IMR-90 (cell line): Measurements from ENCODE around the gene FAAH2. TPM values are rescaled to one million over a fixed set of nuclear protein-coding genes. Genes with fewer than 3 reads are reported as not detected.

Source experiments
- ATAC-seq: fragments of 200-7000 bp; cut with Tn5 transposase; 2 replicates; pipeline ENCODE4 v1.9.1; 2020; ENCODE audit warnings: low read depth, mild to moderate bottlenecking, moderate library complexity
- BruUV-seq: library from RNA; stranded (reverse); fragments of 400-500 nt; replicated peaks from 2 replicates; lab custom pipeline; 2021; lab: Mats Ljungman, UMichigan
- CTCF ChIA-PET: fragments of 300-600 bp; formaldehyde crosslinking; extraction: SDS; loops from one replicate; lab custom pipeline; 2021; ENCODE audit warnings: antibody characterized with exemption; lab: Yijun Ruan, JAX
- POLR2A ChIA-PET: fragments of 300-600 bp; sonication (Branson Sonifier 250); formaldehyde crosslinking; loops from one replicate; lab custom pipeline; 2022; ENCODE audit warnings: antibody characterized with exemption; ENCODE audit not compliant: unreplicated experiment; lab: Charles Lee
- DNase-seq: peaks from one replicate; pipeline ENCODE4 v3.0.0; 2013
- H2AFZ ChIP-seq: replicated peaks from 2 replicates; pipeline ENCODE3; 2013; ENCODE audit warnings: low read length, mild to moderate bottlenecking; ENCODE audit not compliant: poor library complexity
- H2AK5ac ChIP-seq: 2 replicates; pipeline ENCODE4 v1.6.1; 2013; ENCODE audit warnings: low read depth, low read length, inconsistent platforms
- H2AK9ac ChIP-seq: replicated peaks from 2 replicates; pipeline ENCODE3; 2013; ENCODE audit warnings: mild to moderate bottlenecking, low read depth, low read length, moderate library complexity; ENCODE audit not compliant: poor library complexity
- H2BK120ac ChIP-seq: 2 replicates; pipeline ENCODE4 v1.6.1; 2013; ENCODE audit warnings: low read depth, low read length, inconsistent platforms
- H2BK15ac ChIP-seq: 3 replicates; pipeline ENCODE4 v1.6.1; 2013; ENCODE audit warnings: low read depth, low read length, inconsistent platforms
- H2BK20ac ChIP-seq: 2 replicates; pipeline ENCODE4 v1.6.1; 2013; ENCODE audit warnings: low read depth, mild to moderate bottlenecking, inconsistent platforms, low read length, moderate library complexity
- H2BK5ac ChIP-seq: 2 replicates; pipeline ENCODE4 v1.6.1; 2013; ENCODE audit warnings: mild to moderate bottlenecking, low read depth, low read length, inconsistent platforms; ENCODE audit not compliant: poor library complexity, severe bottlenecking
- H3K14ac ChIP-seq: replicated peaks from 2 replicates; pipeline ENCODE4 v1.6.1; 2013; ENCODE audit warnings: low read depth, low read length, inconsistent platforms
- H3K18ac ChIP-seq: 2 replicates; pipeline ENCODE4 v1.6.1; 2013; ENCODE audit warnings: low read depth, low read length, control low read depth
- H3K23ac ChIP-seq: 2 replicates; pipeline ENCODE4 v1.6.1; 2013; ENCODE audit warnings: low read depth, low read length, inconsistent platforms
- H3K27ac ChIP-seq: 2 replicates; pipeline ENCODE4 v1.5.1; 2013; ENCODE audit warnings: mild to moderate bottlenecking, control low read depth, low read length; ENCODE audit not compliant: insufficient read depth
- H3K27me3 ChIP-seq: 2 replicates; pipeline ENCODE4 v1.6.1; 2013; ENCODE audit warnings: low read length; ENCODE audit not compliant: control insufficient read depth, insufficient read depth
- H3K36me3 ChIP-seq: 2 replicates; pipeline ENCODE4 v1.6.1; 2013; ENCODE audit warnings: low read length, mixed read lengths; ENCODE audit not compliant: control insufficient read depth, insufficient read depth
- H3K4ac ChIP-seq: 2 replicates; pipeline ENCODE4 v1.6.1; 2013; ENCODE audit warnings: low read depth, low read length, inconsistent platforms
- H3K4me1 ChIP-seq: 2 replicates; pipeline ENCODE4 v1.6.1; 2013; ENCODE audit warnings: low read length, mixed read lengths; ENCODE audit not compliant: control insufficient read depth, insufficient read depth
- H3K4me2 ChIP-seq: 2 replicates; pipeline ENCODE4 v1.6.1; 2013; ENCODE audit warnings: low read depth, mild to moderate bottlenecking, control low read depth, low read length, moderate library complexity
- H3K4me3 ChIP-seq: 2 replicates; pipeline ENCODE4 v1.5.1; 2013; ENCODE audit warnings: low read depth, mild to moderate bottlenecking, control low read depth, low read length, moderate library complexity; ENCODE audit not compliant: insufficient read depth
- H3K56ac ChIP-seq: 2 replicates; pipeline ENCODE4 v1.6.1; 2013; ENCODE audit warnings: low read length, inconsistent platforms; ENCODE audit not compliant: insufficient read depth; ENCODE audit errors: extremely low read depth
- H3K79me1 ChIP-seq, 2 experiments: 2 replicates each; pipeline ENCODE4 v1.6.1; 2013; ENCODE audit warnings: low read length in 2 of 2, inconsistent platforms in 1 of 2, low read depth in 1 of 2
- H3K9ac ChIP-seq: 2 replicates; pipeline ENCODE4 v1.6.1; 2013; ENCODE audit warnings: low read depth, low read length, control low read depth
- H3K9me1 ChIP-seq: 2 replicates; pipeline ENCODE4 v1.6.1; 2013; ENCODE audit warnings: low read length, inconsistent platforms; ENCODE audit not compliant: insufficient read depth
- H3K9me3 ChIP-seq: 2 replicates; pipeline ENCODE4 v1.6.1; 2013; ENCODE audit warnings: low read length; ENCODE audit not compliant: control insufficient read depth, insufficient read depth
- H4K20me1 ChIP-seq: 2 replicates; pipeline ENCODE4 v1.6.1; 2013; ENCODE audit warnings: low read length, inconsistent platforms; ENCODE audit not compliant: insufficient read depth
- H4K5ac ChIP-seq: 2 replicates; pipeline ENCODE4 v1.6.1; 2013; ENCODE audit warnings: mild to moderate bottlenecking, low read depth, low read length, control low read depth
- H4K8ac ChIP-seq, 2 experiments: 2 replicates each; pipeline ENCODE4 v1.6.1; 2013; ENCODE audit warnings: low read depth in 2 of 2, low read length in 2 of 2, control low read depth in 1 of 2, inconsistent platforms in 1 of 2
- H4K91ac ChIP-seq: 2 replicates; pipeline ENCODE4 v1.6.1; 2013; ENCODE audit warnings: low read depth, low read length, inconsistent platforms; ENCODE audit not compliant: insufficient read depth
- BHLHE40 ChIP-seq: fragments of 150-350 bp; IDR thresholded peaks from 2 replicates; pipeline ENCODE4 v1.6.1; 2016; ENCODE audit warnings: mild to moderate bottlenecking, low read depth, low read length
- CEBPB ChIP-seq: IDR thresholded peaks from 2 replicates; pipeline ENCODE4 v1.6.1; 2012; ENCODE audit warnings: low read depth, low read length, improper control_type of control experiment
- CHD1 ChIP-seq: IDR thresholded peaks from 2 replicates; pipeline ENCODE4 v1.6.1; 2012; ENCODE audit warnings: low read depth, low read length, improper control_type of control experiment
- FOS ChIP-seq: fragments of 150-350 bp; IDR thresholded peaks from 2 replicates; pipeline ENCODE4 v1.6.1; 2016; ENCODE audit warnings: low read depth, low read length
- MAFK ChIP-seq: IDR thresholded peaks from 2 replicates; pipeline ENCODE4 v1.6.1; 2012; ENCODE audit warnings: low read depth, low read length, improper control_type of control experiment
- MAZ ChIP-seq: IDR thresholded peaks from 2 replicates; pipeline ENCODE4 v1.6.1; 2012; ENCODE audit warnings: low read depth, mild to moderate bottlenecking, low read length, improper control_type of control experiment, moderate library complexity, borderline replicate concordance
- MXI1 ChIP-seq: IDR thresholded peaks from 2 replicates; pipeline ENCODE4 v1.6.1; 2012; ENCODE audit warnings: low read depth, mild to moderate bottlenecking, low read length, moderate library complexity, borderline replicate concordance
- NFE2L2 ChIP-seq: fragments of 150-350 bp; IDR thresholded peaks from 2 replicates; pipeline ENCODE4 v1.6.1; 2016; ENCODE audit warnings: low read depth, mild to moderate bottlenecking, low read length
- POLR2A ChIP-seq: IDR thresholded peaks from 2 replicates; pipeline ENCODE4 v1.6.1; 2012; ENCODE audit warnings: mild to moderate bottlenecking, low read depth, low read length
- RAD21 ChIP-seq: IDR thresholded peaks from 2 replicates; pipeline ENCODE4 v1.6.1; 2012; ENCODE audit warnings: low read length, improper control_type of control experiment
- RCOR1 ChIP-seq: IDR thresholded peaks from 2 replicates; pipeline ENCODE4 v1.6.1; 2012; ENCODE audit warnings: mild to moderate bottlenecking, low read length, improper control_type of control experiment; ENCODE audit not compliant: insufficient replicate concordance
- RFX5 ChIP-seq: IDR thresholded peaks from 2 replicates; pipeline ENCODE4 v1.8.0; 2012; ENCODE audit warnings: low read depth, mild to moderate bottlenecking, low read length, moderate library complexity
- SMC3 ChIP-seq: fragments of 150-350 bp; IDR thresholded peaks from 2 replicates; pipeline ENCODE4 v1.6.1; 2016; ENCODE audit warnings: low read depth, mild to moderate bottlenecking, antibody characterized with exemption, low read length, moderate library complexity
- WGBS, 2 experiments: methylation state at CpG; one replicate each; pipeline versions ENCODE4 v1.1.5 to v1.1.7; 2013; ENCODE audit warnings: missing lambda C conversion rate in 2 of 2; ENCODE audit not compliant: insufficient read length in 1 of 2; ENCODE audit errors: extremely low coverage in 2 of 2; 5-methylcytosine and 5-hydroxymethylcytosine counted together
- dilution Hi-C: fragments of 300-500 bp; cut with HindIII; formaldehyde crosslinking; loops from one replicate; pipeline ENCODE4 v1.14.3; 2018; ENCODE audit warnings: low sequenced_read_pairs; ENCODE audit not compliant: unreplicated experiment
- in situ Hi-C: fragments of 300-500 bp; cut with MboI; formaldehyde crosslinking; loops from 3 replicates; pipeline ENCODE4 v1.14.3; 2019; ENCODE audit warnings: low sequenced_read_pairs, inconsistent platforms, mixed read lengths
- intact Hi-C: fragments of 100-400 bp; cut with micrococcal nuclease; formaldehyde crosslinking; loops from 2 replicates; pipeline ENCODE4 v1.10.0; 2022
- polyA plus RNA-seq, 3 experiments: library from polyadenylated mRNA; depleted of rRNA; stranded (reverse); fragments of >200 nt; gene quantifications; 2 replicates each; pipeline ENCODE4 v1.2.3, GENCODE V29; 2012; ENCODE audit warnings: low replicate concordance in 1 of 3
- total RNA-seq: library from RNA; depleted of rRNA; stranded (reverse); fragments of >200 nt; gene quantifications from 2 replicates; pipeline ENCODE4 v1.2.3, GENCODE V29; 2012
- TF ChIP-seq, protein P1 (sequence below): conservative IDR thresholded peaks from 2 replicates; pipeline ENCODE4 v1.5.1; 2012; ENCODE audit warnings: mild to moderate bottlenecking, low read depth, low read length, improper control_type of control experiment
- TF ChIP-seq, protein P2 (sequence below): fragments of 150-350 bp; IDR thresholded peaks from 2 replicates; pipeline ENCODE4 v1.6.1; 2017; ENCODE audit warnings: mild to moderate bottlenecking, antibody characterized with exemption, low read length, low read depth
- TF ChIP-seq, protein P3 (sequence below): fragments of 150-350 bp; IDR thresholded peaks from 2 replicates; pipeline ENCODE4 v1.6.1; 2016; ENCODE audit warnings: low read depth, mild to moderate bottlenecking, low read length, moderate library complexity, borderline replicate concordance

Gene FAAH2
- total and polyA plus RNA-seq, 2 of the 4 experiments (the other 2 are of a cell fraction) = not detected

DNA sequence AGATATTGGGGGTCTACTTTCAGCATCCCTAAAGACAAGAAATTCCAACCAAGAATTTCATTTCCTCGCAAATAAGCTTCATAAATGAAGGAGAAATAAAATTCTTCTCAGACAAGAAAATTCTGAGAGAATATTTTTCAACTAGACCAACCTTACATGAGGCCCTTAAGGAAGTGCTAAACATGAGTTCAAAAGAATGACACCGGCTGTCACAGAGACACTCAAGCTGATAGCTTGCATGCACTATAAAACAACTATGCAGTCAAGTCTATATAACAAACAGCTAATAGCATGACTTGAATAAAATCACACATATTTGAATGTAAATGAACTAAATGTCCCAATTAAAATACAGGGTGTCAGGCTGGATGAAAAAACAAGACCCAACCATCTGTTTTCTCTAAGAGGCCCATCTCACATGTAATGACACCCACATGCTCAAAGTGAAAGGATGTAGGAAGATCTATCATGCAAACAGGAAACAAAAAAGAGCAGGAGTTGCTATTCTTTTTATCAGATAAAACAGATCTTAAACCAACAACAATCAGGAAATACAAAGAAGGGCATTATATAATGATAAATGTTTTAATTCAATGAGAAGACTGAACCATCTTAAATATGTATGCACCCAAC lies 27.2 kb downstream of the FAAH2 start:
- no peak overlapping the region for H4K5ac ChIP-seq
- no peak overlapping the region for H3K56ac ChIP-seq
- no peak overlapping the region for H2BK120ac ChIP-seq
- ChIA-PET CTCF (no interaction called here), POLR2A (no interaction called here)
- intact Hi-C loops = no loop called here
- H2BK5ac ChIP-seq = no peak overlapping the region
- no peak overlapping the region for H2BK15ac ChIP-seq
- H2AK5ac ChIP-seq = no peak overlapping the region
- no peak overlapping the region for H3K4me3 ChIP-seq
- no CpG with 5 or more reads among the region's 2 CpGs for WGBS, 2 experiments
- H3K9me3 ChIP-seq = peaks cover 4% of the 10 kb centered on the region
- H3K36me3 ChIP-seq = no peaks in the 10 kb centered on the region
- H3K4me2 ChIP-seq = no peak overlapping the region
- H4K8ac ChIP-seq = no peak overlapping the region
- no TSS peak for BruUV-seq
- no peak overlapping the region for H2AFZ ChIP-seq
- no peak for ATAC-seq
- in situ Hi-C loops = no loop called here
- H2AK9ac ChIP-seq = no peak overlapping the region
- H3K4me1 ChIP-seq = no peaks in the 10 kb centered on the region
- no peaks in the 10 kb centered on the region for H3K9me1 ChIP-seq
- no peak overlapping the region for H3K27ac ChIP-seq
- no peak overlapping the region for H4K91ac ChIP-seq
- H3K79me1 ChIP-seq = no peaks in the 10 kb centered on the region
- H3K4ac ChIP-seq = no peak overlapping the region
- H3K23ac ChIP-seq = no peak overlapping the region
- DNase-seq = no peak
- no peaks in the 10 kb centered on the region for H4K20me1 ChIP-seq
- TF ChIP-seq RAD21 (no peak), POLR2A (no peak), RFX5 (no peak), MAFK (no peak), CEBPB (no peak), RCOR1 (no peak), MAZ (no peak), CHD1 (no peak), MXI1 (no peak), FOS (no peak), BHLHE40 (no peak), SMC3 (no peak), NFE2L2 (no peak)
- TF ChIP-seq, protein P1, sequence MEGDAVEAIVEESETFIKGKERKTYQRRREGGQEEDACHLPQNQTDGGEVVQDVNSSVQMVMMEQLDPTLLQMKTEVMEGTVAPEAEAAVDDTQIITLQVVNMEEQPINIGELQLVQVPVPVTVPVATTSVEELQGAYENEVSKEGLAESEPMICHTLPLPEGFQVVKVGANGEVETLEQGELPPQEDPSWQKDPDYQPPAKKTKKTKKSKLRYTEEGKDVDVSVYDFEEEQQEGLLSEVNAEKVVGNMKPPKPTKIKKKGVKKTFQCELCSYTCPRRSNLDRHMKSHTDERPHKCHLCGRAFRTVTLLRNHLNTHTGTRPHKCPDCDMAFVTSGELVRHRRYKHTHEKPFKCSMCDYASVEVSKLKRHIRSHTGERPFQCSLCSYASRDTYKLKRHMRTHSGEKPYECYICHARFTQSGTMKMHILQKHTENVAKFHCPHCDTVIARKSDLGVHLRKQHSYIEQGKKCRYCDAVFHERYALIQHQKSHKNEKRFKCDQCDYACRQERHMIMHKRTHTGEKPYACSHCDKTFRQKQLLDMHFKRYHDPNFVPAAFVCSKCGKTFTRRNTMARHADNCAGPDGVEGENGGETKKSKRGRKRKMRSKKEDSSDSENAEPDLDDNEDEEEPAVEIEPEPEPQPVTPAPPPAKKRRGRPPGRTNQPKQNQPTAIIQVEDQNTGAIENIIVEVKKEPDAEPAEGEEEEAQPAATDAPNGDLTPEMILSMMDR = no peak
- TF ChIP-seq, protein P2, sequence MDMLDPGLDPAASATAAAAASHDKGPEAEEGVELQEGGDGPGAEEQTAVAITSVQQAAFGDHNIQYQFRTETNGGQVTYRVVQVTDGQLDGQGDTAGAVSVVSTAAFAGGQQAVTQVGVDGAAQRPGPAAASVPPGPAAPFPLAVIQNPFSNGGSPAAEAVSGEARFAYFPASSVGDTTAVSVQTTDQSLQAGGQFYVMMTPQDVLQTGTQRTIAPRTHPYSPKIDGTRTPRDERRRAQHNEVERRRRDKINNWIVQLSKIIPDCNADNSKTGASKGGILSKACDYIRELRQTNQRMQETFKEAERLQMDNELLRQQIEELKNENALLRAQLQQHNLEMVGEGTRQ = no peak
- TF ChIP-seq, protein P3, sequence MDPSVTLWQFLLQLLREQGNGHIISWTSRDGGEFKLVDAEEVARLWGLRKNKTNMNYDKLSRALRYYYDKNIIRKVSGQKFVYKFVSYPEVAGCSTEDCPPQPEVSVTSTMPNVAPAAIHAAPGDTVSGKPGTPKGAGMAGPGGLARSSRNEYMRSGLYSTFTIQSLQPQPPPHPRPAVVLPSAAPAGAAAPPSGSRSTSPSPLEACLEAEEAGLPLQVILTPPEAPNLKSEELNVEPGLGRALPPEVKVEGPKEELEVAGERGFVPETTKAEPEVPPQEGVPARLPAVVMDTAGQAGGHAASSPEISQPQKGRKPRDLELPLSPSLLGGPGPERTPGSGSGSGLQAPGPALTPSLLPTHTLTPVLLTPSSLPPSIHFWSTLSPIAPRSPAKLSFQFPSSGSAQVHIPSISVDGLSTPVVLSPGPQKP = no peak
- no peak overlapping the region for H3K18ac ChIP-seq
- no peak overlapping the region for H2BK20ac ChIP-seq
- no peak overlapping the region for H3K14ac ChIP-seq
- H3K9ac ChIP-seq = no peak overlapping the region
- no peaks in the 10 kb centered on the region for H3K27me3 ChIP-seq
- dilution Hi-C loops = no loop called here
